K562 (cell line): ENCODE measurements around the gene FBRS. TPM values are rescaled to one million over a fixed set of nuclear protein-coding genes. Genes with fewer than 3 reads are reported as not detected.
A peak's percentile ranks its signal among the peaks of the same experiment; 100 is the strongest.

Experiments
- MLX ChIP-seq, 2 experiments: fragments of 450-650 bp in 1 of 2; sonication (generic) in 1 of 2; formaldehyde crosslinking; conservative IDR thresholded peaks; 2 replicates each; pipeline versions ENCODE4 v1.4.0 to v1.8.1; 2020 to 2022; ENCODE audit warnings: mild to moderate bottlenecking in 1 of 2, missing genetic modification reagents in 1 of 2
- TCF7L2 ChIP-seq: fragments of 150-350 bp; IDR thresholded peaks from 2 replicates; pipeline ENCODE4 v1.6.1; 2016; ENCODE audit warnings: low read depth, mild to moderate bottlenecking, low read length, moderate library complexity
- polyA plus RNA-seq, 8 experiments: library from polyadenylated mRNA; depleted of rRNA in 4 of 8; stranded (reverse) in 5 of 8; unstranded in 3 of 8; fragments of >200 nt; fragmentation: Nextera tagmentation in 2 of 8; fragmentation: Illumina TruSeq in 1 of 8; extraction: Ambion mirVana in 2 of 8; extraction: Trizol in 1 of 8; gene quantifications; 2 replicates each; pipeline versions ENCODE4 v1.2.1 to v1.2.3, GENCODE V29; 2011 to 2014; ENCODE audit warnings: inconsistent platforms in 1 of 8, missing spikeins in 1 of 8
- total RNA-seq, 7 experiments: library from RNA; depleted of rRNA in 6 of 7; stranded (reverse); fragments of >200 nt in 6 of 7; fragmentation: Illumina TruSeq in 2 of 7; extraction: Trizol in 2 of 7; gene quantifications; 2 replicates each; pipeline versions ENCODE4 v1.2.1 to v1.2.3, GENCODE V29; 2011 to 2021; ENCODE audit warnings: low replicate concordance in 1 of 7
- TF ChIP-seq, protein P1 (sequence below), 2 experiments: fragments of 450-650 bp in 1 of 2; sonication (generic) in 1 of 2; formaldehyde crosslinking in 1 of 2; IDR thresholded peaks; 2 replicates each; pipeline versions ENCODE4 v1.7.1 to v1.9.0; 2016 to 2022; ENCODE audit warnings: inconsistent platforms in 1 of 2, mild to moderate bottlenecking in 1 of 2, missing genetic modification reagents in 1 of 2

The FBRS gene
- total and polyA plus RNA-seq, 9 of the 15 experiments (the other 6 are each of a cell fraction or from before 2014, with no cell fraction given): 0.32 to 59.5 (median 13.1) TPM

- TF ChIP-seq, protein P1, sequence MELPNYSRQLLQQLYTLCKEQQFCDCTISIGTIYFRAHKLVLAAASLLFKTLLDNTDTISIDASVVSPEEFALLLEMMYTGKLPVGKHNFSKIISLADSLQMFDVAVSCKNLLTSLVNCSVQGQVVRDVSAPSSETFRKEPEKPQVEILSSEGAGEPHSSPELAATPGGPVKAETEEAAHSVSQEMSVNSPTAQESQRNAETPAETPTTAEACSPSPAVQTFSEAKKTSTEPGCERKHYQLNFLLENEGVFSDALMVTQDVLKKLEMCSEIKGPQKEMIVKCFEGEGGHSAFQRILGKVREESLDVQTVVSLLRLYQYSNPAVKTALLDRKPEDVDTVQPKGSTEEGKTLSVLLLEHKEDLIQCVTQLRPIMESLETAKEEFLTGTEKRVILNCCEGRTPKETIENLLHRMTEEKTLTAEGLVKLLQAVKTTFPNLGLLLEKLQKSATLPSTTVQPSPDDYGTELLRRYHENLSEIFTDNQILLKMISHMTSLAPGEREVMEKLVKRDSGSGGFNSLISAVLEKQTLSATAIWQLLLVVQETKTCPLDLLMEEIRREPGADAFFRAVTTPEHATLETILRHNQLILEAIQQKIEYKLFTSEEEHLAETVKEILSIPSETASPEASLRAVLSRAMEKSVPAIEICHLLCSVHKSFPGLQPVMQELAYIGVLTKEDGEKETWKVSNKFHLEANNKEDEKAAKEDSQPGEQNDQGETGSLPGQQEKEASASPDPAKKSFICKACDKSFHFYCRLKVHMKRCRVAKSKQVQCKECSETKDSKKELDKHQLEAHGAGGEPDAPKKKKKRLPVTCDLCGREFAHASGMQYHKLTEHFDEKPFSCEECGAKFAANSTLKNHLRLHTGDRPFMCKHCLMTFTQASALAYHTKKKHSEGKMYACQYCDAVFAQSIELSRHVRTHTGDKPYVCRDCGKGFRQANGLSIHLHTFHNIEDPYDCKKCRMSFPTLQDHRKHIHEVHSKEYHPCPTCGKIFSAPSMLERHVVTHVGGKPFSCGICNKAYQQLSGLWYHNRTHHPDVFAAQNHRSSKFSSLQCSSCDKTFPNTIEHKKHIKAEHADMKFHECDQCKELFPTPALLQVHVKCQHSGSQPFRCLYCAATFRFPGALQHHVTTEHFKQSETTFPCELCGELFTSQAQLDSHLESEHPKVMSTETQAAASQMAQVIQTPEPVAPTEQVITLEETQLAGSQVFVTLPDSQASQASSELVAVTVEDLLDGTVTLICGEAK (IDR thresholded peaks at IDR 0.05): peak; percentile 96
- TF ChIP-seq, protein P1 (CRISPR knock-in tag; IDR thresholded peaks at IDR 0.05): no peak
- TF ChIP-seq MLX (CRISPR knock-in tag; conservative IDR thresholded peaks at IDR 0.05) (no peak), TCF7L2 (no peak)
Observed at GRCh38 chr16:30698816-30699614, 40.8 kb downstream of the FBRS start, which contains the start of gene SRCAP (continued).
